ENCODE measurements around the gene FPR1. TPM values are rescaled to one million over a fixed set of nuclear protein-coding genes. Genes with fewer than 3 reads are reported as not detected.

Gene FPR1
- total and polyA plus RNA-seq, 2 of the 4 experiments (the other 2 are of a cell fraction): not detected

DNA sequence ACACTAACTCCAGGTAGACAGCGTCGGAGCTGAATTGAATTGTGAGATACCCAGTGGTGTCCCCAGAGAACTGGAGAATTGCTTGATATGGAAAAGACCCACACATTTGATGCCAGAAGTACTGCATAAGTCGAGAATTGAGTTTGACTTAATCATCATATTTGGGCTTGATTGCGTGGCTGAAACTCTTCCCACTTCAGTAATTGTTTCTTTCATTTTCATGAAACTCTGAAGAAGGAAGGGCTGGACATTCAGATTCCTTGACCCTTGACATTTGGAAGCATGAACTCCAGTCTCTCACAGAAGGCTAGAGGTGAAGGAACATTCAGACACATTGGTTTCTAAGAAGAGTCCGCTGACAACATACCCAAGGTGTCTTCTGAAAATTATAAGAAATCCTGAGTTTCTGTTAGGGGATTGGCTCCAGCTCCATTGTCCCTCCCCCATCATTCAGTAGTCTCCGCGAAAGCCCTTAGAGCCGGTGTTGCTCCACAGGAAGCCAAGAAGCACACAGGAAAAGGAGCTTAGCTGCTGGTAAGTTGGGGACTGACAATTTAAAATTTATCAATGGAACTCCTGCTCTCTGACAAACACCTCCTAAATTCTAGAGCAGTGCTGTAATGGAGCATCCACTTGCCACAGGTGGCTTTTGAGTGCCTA, 9.1 kb upstream of the FPR1 start, which contains the start of gene FPR2:
FPR2 (plus strand) TSS at position 484 of the 660 bp plus-strand sequence. CDS start 7,479 bp downstream, outside the sequence.
- no peak within 1 kb of the TSS for H3K14ac ChIP-seq (replicated peaks; ENCODE audit: low read depth, low read length)
- H3K4me3 ChIP-seq (ENCODE audit: insufficient read depth, low read depth, low read length): no peak within 1 kb of the TSS
- no peak within 1 kb of the TSS for H3K4ac ChIP-seq (ENCODE audit: low read depth, low read length)
- no peak within 1 kb of the TSS for H3K4me2 ChIP-seq (ENCODE audit: low read depth, low read length)
- intact Hi-C loops (cut with micrococcal nuclease): no loop called here
- H4K8ac ChIP-seq (ENCODE audit: low read depth in 2 of 2, low read length in 2 of 2): no peak within 1 kb of the TSS
- ChIA-PET CTCF (no interaction called here), POLR2A (ENCODE audit: unreplicated experiment) (no interaction called here)
- H3K18ac ChIP-seq (ENCODE audit: low read depth, low read length): no peak within 1 kb of the TSS
- no peak for ATAC-seq (ENCODE audit: low read depth)
- H4K91ac ChIP-seq (ENCODE audit: insufficient read depth, low read depth, low read length): no peak within 1 kb of the TSS
- H3K27ac ChIP-seq (ENCODE audit: insufficient read depth, low read length): no peak within 1 kb of the TSS
- H3K79me1 ChIP-seq (ENCODE audit: low read depth in 1 of 2, low read length in 2 of 2): no peaks in the 10 kb centered on the region
- no peaks in the 10 kb centered on the region for H3K27me3 ChIP-seq (ENCODE audit: control insufficient read depth, insufficient read depth, low read length)
- H2BK15ac ChIP-seq (ENCODE audit: low read depth, low read length): no peak within 1 kb of the TSS
- H3K36me3 ChIP-seq (ENCODE audit: control insufficient read depth, insufficient read depth, low read length): no peaks in the 10 kb centered on the region
- BruUV-seq (replicated peaks): no TSS peak
- no peaks in the 10 kb centered on the region for H3K9me1 ChIP-seq (ENCODE audit: insufficient read depth, low read length)
- H2AK9ac ChIP-seq (replicated peaks; ENCODE audit: low read depth, low read length, poor library complexity): no peak within 1 kb of the TSS
- H3K4me1 ChIP-seq (ENCODE audit: control insufficient read depth, insufficient read depth, low read length): no peaks in the 10 kb centered on the region
- no peak within 1 kb of the TSS for H3K9ac ChIP-seq (ENCODE audit: low read depth, low read length)
- H3K56ac ChIP-seq (ENCODE audit: extremely low read depth, insufficient read depth, low read length): no peak within 1 kb of the TSS
- in situ Hi-C loops (cut with MboI; ENCODE audit: low sequenced_read_pairs): no loop called here
- H2AFZ ChIP-seq (replicated peaks; ENCODE audit: low read length, poor library complexity): no peak within 1 kb of the TSS
- H2AK5ac ChIP-seq (ENCODE audit: low read depth, low read length): no peak within 1 kb of the TSS
- H2BK120ac ChIP-seq (ENCODE audit: low read depth, low read length): no peak within 1 kb of the TSS
- no peak within 1 kb of the TSS for H2BK5ac ChIP-seq (ENCODE audit: low read depth, low read length, poor library complexity, severe bottlenecking)
- TF ChIP-seq RCOR1 (IDR thresholded peaks at IDR 0.05; ENCODE audit: insufficient replicate concordance, low read length) (no peak), FOS (IDR thresholded peaks at IDR 0.05; ENCODE audit: low read depth, low read length) (no peak), MAFK (IDR thresholded peaks at IDR 0.05; ENCODE audit: low read depth, low read length) (no peak), POLR2A (IDR thresholded peaks at IDR 0.05; ENCODE audit: low read depth, low read length) (no peak), SMC3 (IDR thresholded peaks at IDR 0.05; ENCODE audit: low read depth, low read length) (no peak), MXI1 (IDR thresholded peaks at IDR 0.05; ENCODE audit: borderline replicate concordance, low read depth, low read length) (no peak), CEBPB (IDR thresholded peaks at IDR 0.05; ENCODE audit: low read depth, low read length) (no peak), NFE2L2 (IDR thresholded peaks at IDR 0.05; ENCODE audit: low read depth, low read length) (no peak), CHD1 (IDR thresholded peaks at IDR 0.05; ENCODE audit: low read depth, low read length) (no peak), BHLHE40 (IDR thresholded peaks at IDR 0.05; ENCODE audit: low read depth, low read length) (no peak)
- TF ChIP-seq, protein P1, sequence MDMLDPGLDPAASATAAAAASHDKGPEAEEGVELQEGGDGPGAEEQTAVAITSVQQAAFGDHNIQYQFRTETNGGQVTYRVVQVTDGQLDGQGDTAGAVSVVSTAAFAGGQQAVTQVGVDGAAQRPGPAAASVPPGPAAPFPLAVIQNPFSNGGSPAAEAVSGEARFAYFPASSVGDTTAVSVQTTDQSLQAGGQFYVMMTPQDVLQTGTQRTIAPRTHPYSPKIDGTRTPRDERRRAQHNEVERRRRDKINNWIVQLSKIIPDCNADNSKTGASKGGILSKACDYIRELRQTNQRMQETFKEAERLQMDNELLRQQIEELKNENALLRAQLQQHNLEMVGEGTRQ (IDR thresholded peaks at IDR 0.05; ENCODE audit: low read depth, low read length): no peak
- peaks cover 1% of the 10 kb centered on the region; the same call in 1 of the 2 replicates for H3K9me3 ChIP-seq (ENCODE audit: control insufficient read depth, insufficient read depth, low read length)
- 83% methylated on average over 2 of the region's 8 CpGs; no CpG with 5 or more reads in 1 of the 2 experiments for WGBS, 2 experiments (ENCODE audit: extremely low coverage in 2 of 2, insufficient read length in 1 of 2)
- H2BK20ac ChIP-seq (ENCODE audit: low read depth, low read length): no peak within 1 kb of the TSS
- no peak for DNase-seq
- H4K20me1 ChIP-seq (ENCODE audit: insufficient read depth, low read length): no peaks in the 10 kb centered on the region
- H3K23ac ChIP-seq (ENCODE audit: low read depth, low read length): no peak within 1 kb of the TSS
- no peak within 1 kb of the TSS for H4K5ac ChIP-seq (ENCODE audit: low read depth, low read length)
- dilution Hi-C loops (cut with HindIII; ENCODE audit: low sequenced_read_pairs, unreplicated experiment): no loop called here
